ENCODE measurements around the gene SPOP.

SPOP gene

GRCh38 chr17:49549691-49550678 lies 127.9 kb downstream of the SPOP start:
- no peak for DNase-seq (ENCODE audit: low read depth)

- DNase-seq (ENCODE audit: low read depth), result no peak
Observed at GRCh38 chr17:49549311-49549605, 128.6 kb downstream of the SPOP start.

All from EH (cell line).